Progenitor cell of endocrine pancreas (in vitro differentiated cells): ENCODE data around the gene RET. TPM values are rescaled to one million over a fixed set of nuclear protein-coding genes. Genes with fewer than 3 reads are reported as not detected.

Experiments
- DNase-seq: peaks from one replicate; pipeline ENCODE4 v3.0.0; 2021; ENCODE audit warnings: low spot score; ENCODE audit not compliant: unreplicated experiment
- H3K27ac Mint-ChIP-seq: 2 replicates; pipeline ENCODE4 v1.8.0; 2021; ENCODE audit warnings: mild to moderate bottlenecking, moderate library complexity, mixed read lengths
- H3K27me3 Mint-ChIP-seq: 2 replicates; pipeline ENCODE4 v1.8.0; 2021; ENCODE audit warnings: mixed read lengths
- H3K36me3 Mint-ChIP-seq: 2 replicates; pipeline ENCODE4 v1.8.0; 2022; ENCODE audit warnings: mixed read lengths; ENCODE audit not compliant: insufficient read depth
- H3K4me1 Mint-ChIP-seq: 2 replicates; pipeline ENCODE4 v1.8.0; 2021; ENCODE audit warnings: low read depth, mixed read lengths
- H3K4me3 Mint-ChIP-seq: 2 replicates; pipeline ENCODE4 v1.8.0; 2021; ENCODE audit warnings: low read depth, mild to moderate bottlenecking, moderate library complexity, mixed read lengths
- H3K9me3 Mint-ChIP-seq: 2 replicates; pipeline ENCODE4 v1.8.0; 2021; ENCODE audit warnings: low read depth, mixed read lengths
- total RNA-seq: library from RNA; stranded (reverse); gene quantifications from 2 replicates; pipeline ENCODE4 v1.2.1, GENCODE V29; 2021
- TF ChIP-seq, protein P1 (sequence below): fragments of 200-600 bp; sonication (generic); IDR thresholded peaks from one replicate; pipeline ENCODE4 v1.5.0; 2021; ENCODE audit warnings: antibody characterized with exemption, mild to moderate bottlenecking; ENCODE audit not compliant: unreplicated experiment

Gene RET
- total RNA-seq, 1 donor from 2014 or later = 1.5 TPM

DNA sequence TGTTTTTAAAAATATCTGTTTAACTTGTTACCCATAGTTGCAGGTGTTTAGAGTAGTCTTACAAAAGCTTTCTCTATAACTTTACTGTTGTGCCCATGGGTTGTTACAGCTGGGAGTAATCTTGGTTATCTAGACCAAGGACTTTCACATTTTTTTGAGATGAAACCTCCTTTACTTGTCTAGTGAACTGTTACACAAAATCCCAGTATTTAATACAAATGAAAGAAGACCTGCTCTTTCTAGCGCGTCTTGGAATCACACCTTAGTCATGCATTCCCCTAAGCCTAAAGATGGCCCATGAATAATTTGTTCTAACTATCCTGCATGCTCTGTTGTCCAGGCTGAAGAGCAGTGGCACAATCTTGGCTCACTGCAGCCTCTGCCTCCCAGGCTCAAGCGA, 99.4 kb downstream of the RET start:
- TF ChIP-seq, protein P1, sequence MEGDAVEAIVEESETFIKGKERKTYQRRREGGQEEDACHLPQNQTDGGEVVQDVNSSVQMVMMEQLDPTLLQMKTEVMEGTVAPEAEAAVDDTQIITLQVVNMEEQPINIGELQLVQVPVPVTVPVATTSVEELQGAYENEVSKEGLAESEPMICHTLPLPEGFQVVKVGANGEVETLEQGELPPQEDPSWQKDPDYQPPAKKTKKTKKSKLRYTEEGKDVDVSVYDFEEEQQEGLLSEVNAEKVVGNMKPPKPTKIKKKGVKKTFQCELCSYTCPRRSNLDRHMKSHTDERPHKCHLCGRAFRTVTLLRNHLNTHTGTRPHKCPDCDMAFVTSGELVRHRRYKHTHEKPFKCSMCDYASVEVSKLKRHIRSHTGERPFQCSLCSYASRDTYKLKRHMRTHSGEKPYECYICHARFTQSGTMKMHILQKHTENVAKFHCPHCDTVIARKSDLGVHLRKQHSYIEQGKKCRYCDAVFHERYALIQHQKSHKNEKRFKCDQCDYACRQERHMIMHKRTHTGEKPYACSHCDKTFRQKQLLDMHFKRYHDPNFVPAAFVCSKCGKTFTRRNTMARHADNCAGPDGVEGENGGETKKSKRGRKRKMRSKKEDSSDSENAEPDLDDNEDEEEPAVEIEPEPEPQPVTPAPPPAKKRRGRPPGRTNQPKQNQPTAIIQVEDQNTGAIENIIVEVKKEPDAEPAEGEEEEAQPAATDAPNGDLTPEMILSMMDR = no peak
- peaks cover 19% of the 10 kb centered on the region for H3K36me3 Mint-ChIP-seq
- no peak overlapping the region for H3K27ac Mint-ChIP-seq
- peaks cover 3% of the 10 kb centered on the region for H3K9me3 Mint-ChIP-seq
- no peaks in the 10 kb centered on the region for H3K4me1 Mint-ChIP-seq
- no peak overlapping the region for H3K4me3 Mint-ChIP-seq
- H3K27me3 Mint-ChIP-seq = no peaks in the 10 kb centered on the region
- DNase-seq = no peak

DNA sequence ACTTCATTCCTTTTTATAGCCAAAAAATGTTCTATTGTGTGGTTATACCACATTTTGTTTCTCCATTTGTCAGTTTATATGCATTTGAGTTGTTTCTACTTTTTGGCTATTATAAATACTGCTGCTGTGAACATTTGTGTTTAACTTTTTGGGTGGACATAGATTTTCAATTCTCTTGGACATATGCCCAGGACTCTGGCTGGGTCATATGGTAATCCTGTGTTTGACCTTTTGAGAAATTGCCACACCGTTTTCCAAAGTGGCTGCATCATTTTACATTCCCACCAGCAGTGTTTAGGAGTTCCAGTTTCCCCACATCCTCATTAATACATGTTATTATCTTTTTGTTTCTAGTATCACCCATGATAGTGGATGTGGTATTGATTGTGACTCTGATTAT, 100.7 kb downstream of the RET start:
- Mint-ChIP-seq H3K4me1 (no peaks in the 10 kb centered on the region), H3K27ac (no peak overlapping the region), H3K27me3 (no peaks in the 10 kb centered on the region), H3K9me3 (peaks cover 3% of the 10 kb centered on the region), H3K36me3 (peaks cover 22% of the 10 kb centered on the region), H3K4me3 (no peak overlapping the region)
- TF ChIP-seq, protein P1 = no peak
- no peak for DNase-seq

Other genes with a start within 250 kb of the RET start
- gene CSGALNACT2, start 61.4 kb downstream of the RET start, total RNA-seq = 8.9 and 9.3 TPM in 2 replicates
- 1.2 and 2.2 TPM in 2 replicates for gene RASGEF1A, start 190.0 kb downstream of the RET start, total RNA-seq